Ovary (tissue), 9 donors: ENCODE results near the gene KIF16B. TPM values are rescaled to one million over a fixed set of nuclear protein-coding genes. Genes with fewer than 3 reads are reported as not detected.

Source experiments
- DNase-seq, 5 donors: peaks; one replicate each; pipeline ENCODE4 v3.0.0-alpha.2; 2019 to 2020
- H3K27ac ChIP-seq, 2 donors: fragments of 200-600 bp; one replicate each; pipeline versions ENCODE4 v1.5.1 to v1.8.0; 2019 to 2022
- H3K27me3 ChIP-seq: fragments of 200-600 bp; one replicate; pipeline ENCODE4 v1.8.0; 2022
- H3K36me3 ChIP-seq: fragments of 200-600 bp; sonication (generic); one replicate; pipeline ENCODE4 v1.5.1; 2019
- H3K4me1 ChIP-seq: one replicate; pipeline ENCODE4 v1.8.1; 2013; ENCODE audit warnings: mild to moderate bottlenecking, moderate library complexity; ENCODE audit not compliant: insufficient read depth
- H3K4me3 ChIP-seq: fragments of 200-600 bp; sonication (generic); one replicate; pipeline ENCODE4 v1.5.1; 2017
- H3K9me3 ChIP-seq, 2 donors: fragments of 200-600 bp in 1 of 2; sonication (generic) in 1 of 2; one replicate each; pipeline versions ENCODE4 v1.5.1 to v1.8.1; 2013 to 2019; ENCODE audit warnings: mild to moderate bottlenecking in 1 of 2, moderate library complexity in 1 of 2
- EP300 ChIP-seq: sonication (generic); formaldehyde crosslinking; IDR thresholded peaks from one replicate; pipeline ENCODE4 v1.6.1; 2017; ENCODE audit warnings: antibody characterized with exemption
- POLR2A ChIP-seq: fragments of 450-650 bp; IDR thresholded peaks from one replicate; pipeline ENCODE4 v1.6.1; 2017; ENCODE audit warnings: antibody characterized with exemption, mild to moderate bottlenecking, moderate library complexity
- WGBS, 3 donors: extraction: QIAGEN DNeasy Blood & Tissue Kit in 1 of 3; methylation state at CpG; one replicate each; pipeline versions ENCODE4 v1.1.5 to v1.1.7; 2013 to 2017; 5-methylcytosine and 5-hydroxymethylcytosine counted together
- intact Hi-C, 4 donors: fragments of 100-400 bp; cut with DNase I; formaldehyde crosslinking; loops; one replicate each; pipeline versions ENCODE4 v1.11.0 to v1.15.1; 2022 to 2023
- polyA plus RNA-seq, 2 donors: library from polyadenylated mRNA; stranded (reverse); fragments of 200-250 nt in 1 of 2; fragments of 350-450 nt in 1 of 2; fragmentation: Illumina TruSeq in 1 of 2; extraction: RNeasy Lipid Tissue Mini Kit (QIAGEN cat#74804) in 1 of 2; gene quantifications; one replicate each; pipeline ENCODE4 v1.2.3, GENCODE V29; 2013 to 2014
- total RNA-seq, 7 donors: library from RNA; depleted of rRNA in 2 of 7; stranded (reverse); fragments of >200 nt in 2 of 7; fragmentation: NEBNext Ultra II Directional in 3 of 7; extraction: Animal tissue kit (Norgen Biotek cat#: 25700) in 3 of 7; gene quantifications; one replicate each; pipeline versions ENCODE4 v1.1.0 to v1.2.4, GENCODE V29; 2016 to 2023
- TF ChIP-seq, protein P1 (sequence below), 3 donors: fragments of 450-650 bp in 2 of 3; fragments of 200-600 bp in 1 of 3; IDR thresholded peaks; one replicate each; pipeline versions ENCODE4 v1.5.1 to v1.8.0; 2016 to 2022; ENCODE audit warnings: antibody characterized with exemption in 3 of 3, mild to moderate bottlenecking in 1 of 3
- donor health status: DM: no; HTN: no; CAD: no; lungs with moderate emphysema.
- donor health status: DM: no; HTN: no; CAD: no.
- donor health status: Bipolar disorder and iron deficiency.
- donor health status: DM: yes; HTN: yes; CAD: no.
- donor health status: DM: no; HTN: no; CAD: no.
- donor health status: DM: yes; HTN: yes; CAD: no.

The KIF16B gene
- total and polyA plus RNA-seq, 9 donors = 10.9 to 28.1 (median 20.2) TPM

- no peaks in the 10 kb centered on the region for H3K9me3 ChIP-seq
- WGBS, 3 donors = 14 to 36% (median 24%) methylated on average over 4 of the region's 4 CpGs
- no peaks in the 10 kb centered on the region for H3K36me3 ChIP-seq
- TF ChIP-seq, protein P1, sequence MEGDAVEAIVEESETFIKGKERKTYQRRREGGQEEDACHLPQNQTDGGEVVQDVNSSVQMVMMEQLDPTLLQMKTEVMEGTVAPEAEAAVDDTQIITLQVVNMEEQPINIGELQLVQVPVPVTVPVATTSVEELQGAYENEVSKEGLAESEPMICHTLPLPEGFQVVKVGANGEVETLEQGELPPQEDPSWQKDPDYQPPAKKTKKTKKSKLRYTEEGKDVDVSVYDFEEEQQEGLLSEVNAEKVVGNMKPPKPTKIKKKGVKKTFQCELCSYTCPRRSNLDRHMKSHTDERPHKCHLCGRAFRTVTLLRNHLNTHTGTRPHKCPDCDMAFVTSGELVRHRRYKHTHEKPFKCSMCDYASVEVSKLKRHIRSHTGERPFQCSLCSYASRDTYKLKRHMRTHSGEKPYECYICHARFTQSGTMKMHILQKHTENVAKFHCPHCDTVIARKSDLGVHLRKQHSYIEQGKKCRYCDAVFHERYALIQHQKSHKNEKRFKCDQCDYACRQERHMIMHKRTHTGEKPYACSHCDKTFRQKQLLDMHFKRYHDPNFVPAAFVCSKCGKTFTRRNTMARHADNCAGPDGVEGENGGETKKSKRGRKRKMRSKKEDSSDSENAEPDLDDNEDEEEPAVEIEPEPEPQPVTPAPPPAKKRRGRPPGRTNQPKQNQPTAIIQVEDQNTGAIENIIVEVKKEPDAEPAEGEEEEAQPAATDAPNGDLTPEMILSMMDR (IDR thresholded peaks at IDR 0.05) = no peak
- no peak for TF ChIP-seq POLR2A
- no peak for TF ChIP-seq EP300
- intact Hi-C loops = no loop called here
- no peaks in the 10 kb centered on the region for H3K27me3 ChIP-seq
- peak overlapping the region in 1 of 2 donors; percentile 51 for H3K27ac ChIP-seq
- no peak for DNase-seq
- peaks cover 11% of the 10 kb centered on the region for H3K4me1 ChIP-seq
- H3K4me3 ChIP-seq = no peak overlapping the region
These were observed 299.3 kb downstream of the KIF16B start for GRCh38 chr20:16273812-16274555.

- no peak overlapping the region for H3K27ac ChIP-seq
- TF ChIP-seq EP300 (no peak), POLR2A (no peak)
- TF ChIP-seq, protein P1 (IDR thresholded peaks at IDR 0.05) = no peak
- H3K9me3 ChIP-seq = no peaks in the 10 kb centered on the region
- H3K4me3 ChIP-seq = no peak overlapping the region
- peaks cover 11% of the 10 kb centered on the region for H3K4me1 ChIP-seq
- intact Hi-C loops = no loop called here
- no peak for DNase-seq
- H3K36me3 ChIP-seq = no peaks in the 10 kb centered on the region
- 89 to 91% (median 90%) methylated on average over 20 of the region's 20 CpGs for WGBS, 3 donors
- H3K27me3 ChIP-seq = no peaks in the 10 kb centered on the region
These were observed 300.4 kb downstream of the KIF16B start for GRCh38 chr20:16272780-16273360.

DNA sequence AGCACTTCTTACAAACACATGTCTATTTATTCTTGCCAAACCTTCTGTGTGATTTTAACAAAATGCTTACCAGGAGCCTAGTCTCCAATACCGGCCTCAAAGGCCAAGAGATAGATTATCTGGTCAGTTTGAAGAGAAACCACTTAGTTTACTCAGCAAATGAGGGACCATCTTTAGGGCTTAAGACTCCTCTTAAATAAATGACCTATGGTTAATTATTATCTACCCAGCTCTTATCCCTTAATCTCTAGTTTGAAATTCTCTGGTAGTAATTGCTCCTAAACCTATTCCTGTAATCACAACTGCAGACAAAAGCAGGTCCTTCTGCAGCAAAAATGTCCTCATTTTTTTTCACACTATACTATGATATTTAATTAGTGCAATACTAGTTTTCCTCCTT is 301.8 kb downstream of the KIF16B start:
- intact Hi-C loops = no loop called here
- TF ChIP-seq EP300 = no peak
- H3K9me3 ChIP-seq = no peaks in the 10 kb centered on the region
- no peak for DNase-seq
- H3K27me3 ChIP-seq = no peaks in the 10 kb centered on the region
- WGBS, 3 donors = 89 to 97% (median 92%) methylated on average over 1 of the region's 1 CpG
- H3K27ac ChIP-seq = no peak overlapping the region
- no peaks in the 10 kb centered on the region for H3K36me3 ChIP-seq
- no peak overlapping the region for H3K4me3 ChIP-seq
- peaks cover 11% of the 10 kb centered on the region for H3K4me1 ChIP-seq

DNA sequence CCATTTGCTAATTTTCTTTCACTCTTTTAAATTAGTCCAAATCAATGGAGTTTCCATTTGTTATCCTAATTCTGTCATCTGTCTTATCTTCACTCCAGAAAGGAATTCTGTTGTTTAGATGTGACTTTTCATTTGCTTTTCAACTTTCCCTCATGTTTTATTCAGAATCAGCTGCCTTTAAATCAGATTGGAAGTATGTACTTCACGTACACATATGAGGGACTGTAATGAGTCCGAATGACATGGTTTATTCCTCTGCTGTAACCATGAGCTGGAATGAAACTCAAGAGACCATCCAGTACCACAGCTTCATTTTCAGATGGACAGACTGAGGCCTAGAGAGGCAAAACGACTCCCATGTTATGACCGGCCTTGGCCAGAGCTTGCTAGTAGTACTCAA is 302.3 kb downstream of the KIF16B start:
- TF ChIP-seq, protein P1 (IDR thresholded peaks at IDR 0.05) = no peak
- WGBS, 3 donors = 91 to 96% (median 95%) methylated on average over 4 of the region's 4 CpGs
- intact Hi-C loops = no loop called here

GRCh38 chr20:16270314-16270931 is 302.8 kb downstream of the KIF16B start:
- H3K27ac ChIP-seq = no peak overlapping the region
- intact Hi-C loops = no loop called here
- TF ChIP-seq EP300 (no peak), POLR2A (no peak)
- TF ChIP-seq, protein P1 (IDR thresholded peaks at IDR 0.05) = no peak
- DNase-seq = no peak
- no peaks in the 10 kb centered on the region for H3K9me3 ChIP-seq
- no peaks in the 10 kb centered on the region for H3K27me3 ChIP-seq
- H3K4me1 ChIP-seq = peaks cover 11% of the 10 kb centered on the region
- no peak overlapping the region for H3K4me3 ChIP-seq
- H3K36me3 ChIP-seq = no peaks in the 10 kb centered on the region
- 94 to 96% (median 95%) methylated on average over 6 of the region's 6 CpGs for WGBS, 3 donors

More for the DNA sequence above, 302.3 kb downstream of the KIF16B start:
- H3K4me1 ChIP-seq = peaks cover 11% of the 10 kb centered on the region
- no peaks in the 10 kb centered on the region for H3K36me3 ChIP-seq
- H3K27ac ChIP-seq = no peak overlapping the region
- H3K4me3 ChIP-seq = no peak overlapping the region
- H3K9me3 ChIP-seq = no peaks in the 10 kb centered on the region
- H3K27me3 ChIP-seq = no peaks in the 10 kb centered on the region
- DNase-seq = no peak
